ENCODE measurements around the gene PAGE2.
A peak's percentile ranks its signal among the peaks of the same experiment; 100 is the strongest.
"Not testable (repeated sequence)": the region's sequence is repeated elsewhere in the genome, so short reads cannot be mapped to it uniquely, and the experiment has no call there.

PAGE2 gene, protein sequence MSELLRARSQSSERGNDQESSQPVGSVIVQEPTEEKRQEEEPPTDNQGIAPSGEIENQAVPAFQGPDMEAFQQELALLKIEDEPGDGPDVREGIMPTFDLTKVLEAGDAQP

DNA sequence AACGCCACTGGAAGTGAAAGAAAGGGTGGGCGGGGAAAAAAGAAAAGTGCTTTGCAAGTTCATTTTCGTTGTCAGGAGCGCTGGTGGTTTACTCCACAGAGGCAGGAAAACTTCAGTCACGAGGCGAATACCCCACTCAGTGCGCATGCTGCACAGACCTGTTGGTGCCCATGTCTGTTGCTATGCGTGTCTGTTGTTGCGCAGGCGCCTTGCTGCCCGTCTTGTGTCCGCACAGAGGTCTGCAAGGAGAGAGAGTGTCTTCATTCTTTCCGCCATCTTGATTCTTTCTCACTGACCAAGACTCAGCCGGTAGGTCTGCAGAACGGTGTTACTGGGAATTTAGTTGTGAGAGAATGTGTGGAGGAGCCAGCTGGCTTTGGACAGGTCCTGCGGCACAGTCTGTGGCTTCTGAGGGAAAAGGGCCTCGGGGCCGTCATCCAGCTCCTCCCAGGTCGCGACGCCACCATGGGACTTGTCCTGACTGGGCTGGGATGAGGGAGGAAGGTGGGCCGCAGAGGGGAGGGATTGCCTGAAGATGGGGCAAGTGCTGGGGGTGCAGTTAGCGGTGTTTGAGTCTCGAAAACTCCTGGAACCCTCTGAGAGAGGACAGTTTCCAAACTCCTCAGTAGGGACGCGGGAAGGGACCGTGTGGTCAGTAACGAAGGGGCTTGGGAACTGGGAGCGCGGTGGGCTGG is at the start of gene PAGE2:
Gene PAGE2, plus strand, starts transcription at position 224 of the 695 bp plus-strand sequence. CDS start 1,003 bp downstream, outside the sequence.
- ATAC-seq (ENCODE audit: low read depth): no peak
- no peaks in the 10 kb centered on the region for H3K9me3 ChIP-seq (ENCODE audit: severe bottlenecking)
- H3K27me3 ChIP-seq (ENCODE audit: insufficient read depth, poor library complexity, severe bottlenecking): no peaks in the 10 kb centered on the region
- H3K4me3 ChIP-seq (ENCODE audit: severe bottlenecking): no peak within 1 kb of the TSS
- no peaks in the 10 kb centered on the region for H3K36me3 ChIP-seq (ENCODE audit: low read depth)
- TF ChIP-seq, protein P1, sequence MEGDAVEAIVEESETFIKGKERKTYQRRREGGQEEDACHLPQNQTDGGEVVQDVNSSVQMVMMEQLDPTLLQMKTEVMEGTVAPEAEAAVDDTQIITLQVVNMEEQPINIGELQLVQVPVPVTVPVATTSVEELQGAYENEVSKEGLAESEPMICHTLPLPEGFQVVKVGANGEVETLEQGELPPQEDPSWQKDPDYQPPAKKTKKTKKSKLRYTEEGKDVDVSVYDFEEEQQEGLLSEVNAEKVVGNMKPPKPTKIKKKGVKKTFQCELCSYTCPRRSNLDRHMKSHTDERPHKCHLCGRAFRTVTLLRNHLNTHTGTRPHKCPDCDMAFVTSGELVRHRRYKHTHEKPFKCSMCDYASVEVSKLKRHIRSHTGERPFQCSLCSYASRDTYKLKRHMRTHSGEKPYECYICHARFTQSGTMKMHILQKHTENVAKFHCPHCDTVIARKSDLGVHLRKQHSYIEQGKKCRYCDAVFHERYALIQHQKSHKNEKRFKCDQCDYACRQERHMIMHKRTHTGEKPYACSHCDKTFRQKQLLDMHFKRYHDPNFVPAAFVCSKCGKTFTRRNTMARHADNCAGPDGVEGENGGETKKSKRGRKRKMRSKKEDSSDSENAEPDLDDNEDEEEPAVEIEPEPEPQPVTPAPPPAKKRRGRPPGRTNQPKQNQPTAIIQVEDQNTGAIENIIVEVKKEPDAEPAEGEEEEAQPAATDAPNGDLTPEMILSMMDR (IDR thresholded peaks at IDR 0.05; ENCODE audit: poor library complexity, severe bottlenecking): no peak
- no peak within 1 kb of the TSS for H3K27ac ChIP-seq (ENCODE audit: poor library complexity, severe bottlenecking)
- H3K4me1 ChIP-seq (ENCODE audit: insufficient read depth, poor library complexity, severe bottlenecking): no peaks in the 10 kb centered on the region
- no peak for DNase-seq (ENCODE audit: low spot score)

DNA sequence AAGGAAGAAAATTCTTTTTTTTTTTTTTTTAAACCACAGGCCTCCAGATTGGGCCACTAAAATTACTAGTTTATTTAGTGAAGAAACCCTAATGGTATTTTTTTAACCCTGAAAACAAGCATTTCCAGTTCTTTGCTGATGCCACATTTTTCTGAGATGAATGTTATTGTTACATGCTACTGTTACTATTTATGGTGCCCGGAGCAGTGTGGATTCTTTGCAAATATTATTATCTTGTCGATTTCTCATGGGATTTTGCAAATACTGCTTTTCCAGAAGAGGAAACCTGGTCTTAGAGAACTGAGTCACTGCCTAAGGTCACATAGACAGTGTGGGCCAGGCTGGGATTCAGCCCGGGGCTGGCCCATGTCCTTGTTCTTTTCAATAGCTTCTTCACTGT is 49.3 kb upstream of the PAGE2 start:
- no peak overlapping the region for H3K27ac ChIP-seq (ENCODE audit: poor library complexity, severe bottlenecking)
- ATAC-seq (ENCODE audit: low read depth) (peak; percentile 61), DNase-seq (ENCODE audit: low spot score) (no peak)
- H3K4me1 ChIP-seq (ENCODE audit: insufficient read depth, poor library complexity, severe bottlenecking): no peaks in the 10 kb centered on the region
- H3K4me3 ChIP-seq (ENCODE audit: severe bottlenecking): no peak overlapping the region
- H3K27me3 ChIP-seq (ENCODE audit: insufficient read depth, poor library complexity, severe bottlenecking): no peaks in the 10 kb centered on the region
- no peaks in the 10 kb centered on the region for H3K9me3 ChIP-seq (ENCODE audit: severe bottlenecking)
- no peaks in the 10 kb centered on the region for H3K36me3 ChIP-seq (ENCODE audit: low read depth)
- TF ChIP-seq, protein P1 (IDR thresholded peaks at IDR 0.05; ENCODE audit: poor library complexity, severe bottlenecking): no peak

DNA sequence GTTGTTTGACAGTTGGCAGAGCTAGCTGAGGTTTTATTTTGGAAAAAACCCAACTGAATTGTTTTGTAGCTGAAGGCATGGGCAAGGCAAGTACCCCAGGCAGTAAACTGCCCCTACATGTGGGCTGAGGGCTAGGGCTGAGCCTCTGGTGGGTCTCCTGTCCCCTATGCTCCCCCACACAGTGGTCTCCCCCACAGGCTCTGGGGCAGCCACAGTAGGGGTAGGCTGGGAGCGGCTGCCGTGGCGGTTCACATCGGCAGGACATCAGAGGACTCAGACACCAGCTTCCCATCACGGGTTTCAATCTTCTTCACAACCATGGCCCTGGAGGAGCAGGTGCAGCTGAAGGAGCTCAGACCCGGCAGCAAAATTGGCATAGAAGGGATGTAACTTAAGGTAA is 47.3 kb upstream of the PAGE2 start:
- no peak overlapping the region for H3K4me3 ChIP-seq (ENCODE audit: severe bottlenecking)
- TF ChIP-seq, protein P1 (IDR thresholded peaks at IDR 0.05; ENCODE audit: poor library complexity, severe bottlenecking): no peak
- no peaks in the 10 kb centered on the region for H3K36me3 ChIP-seq (ENCODE audit: low read depth)
- ATAC-seq (ENCODE audit: low read depth): no peak
- H3K9me3 ChIP-seq (ENCODE audit: severe bottlenecking): no peaks in the 10 kb centered on the region
- no peaks in the 10 kb centered on the region for H3K27me3 ChIP-seq (ENCODE audit: insufficient read depth, poor library complexity, severe bottlenecking)
- H3K4me1 ChIP-seq (ENCODE audit: insufficient read depth, poor library complexity, severe bottlenecking): no peaks in the 10 kb centered on the region
- no peak for DNase-seq (ENCODE audit: low spot score)
- no peak overlapping the region for H3K27ac ChIP-seq (ENCODE audit: poor library complexity, severe bottlenecking)

DNA sequence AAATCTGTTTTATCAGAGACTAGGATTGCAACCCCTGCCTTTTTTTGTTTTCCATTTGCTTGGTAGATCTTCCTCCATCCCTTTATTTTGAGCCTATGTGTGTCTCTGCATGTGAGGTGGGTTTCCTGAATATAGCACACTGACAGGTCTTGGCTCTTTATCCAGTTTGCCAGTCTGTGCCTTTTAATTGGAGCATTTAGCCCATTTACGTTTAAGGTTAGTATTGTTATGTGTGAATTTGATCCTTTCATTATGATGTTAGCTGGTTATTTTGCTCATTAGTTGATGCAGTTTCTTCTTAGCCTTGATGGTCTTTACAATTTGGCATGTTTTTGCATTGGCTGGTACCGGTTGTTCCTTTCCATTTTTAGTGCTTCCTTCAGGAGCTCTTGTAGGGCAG is 38.2 kb upstream of the PAGE2 start:
- not testable (repeated sequence) for H3K4me3 ChIP-seq (ENCODE audit: severe bottlenecking); H3K27me3 ChIP-seq (ENCODE audit: insufficient read depth, poor library complexity, severe bottlenecking); H3K4me1 ChIP-seq (ENCODE audit: insufficient read depth, poor library complexity, severe bottlenecking); H3K9me3 ChIP-seq (ENCODE audit: severe bottlenecking); ATAC-seq (ENCODE audit: low read depth); DNase-seq (ENCODE audit: low spot score); H3K36me3 ChIP-seq (ENCODE audit: low read depth); H3K27ac ChIP-seq (ENCODE audit: poor library complexity, severe bottlenecking)

DNA sequence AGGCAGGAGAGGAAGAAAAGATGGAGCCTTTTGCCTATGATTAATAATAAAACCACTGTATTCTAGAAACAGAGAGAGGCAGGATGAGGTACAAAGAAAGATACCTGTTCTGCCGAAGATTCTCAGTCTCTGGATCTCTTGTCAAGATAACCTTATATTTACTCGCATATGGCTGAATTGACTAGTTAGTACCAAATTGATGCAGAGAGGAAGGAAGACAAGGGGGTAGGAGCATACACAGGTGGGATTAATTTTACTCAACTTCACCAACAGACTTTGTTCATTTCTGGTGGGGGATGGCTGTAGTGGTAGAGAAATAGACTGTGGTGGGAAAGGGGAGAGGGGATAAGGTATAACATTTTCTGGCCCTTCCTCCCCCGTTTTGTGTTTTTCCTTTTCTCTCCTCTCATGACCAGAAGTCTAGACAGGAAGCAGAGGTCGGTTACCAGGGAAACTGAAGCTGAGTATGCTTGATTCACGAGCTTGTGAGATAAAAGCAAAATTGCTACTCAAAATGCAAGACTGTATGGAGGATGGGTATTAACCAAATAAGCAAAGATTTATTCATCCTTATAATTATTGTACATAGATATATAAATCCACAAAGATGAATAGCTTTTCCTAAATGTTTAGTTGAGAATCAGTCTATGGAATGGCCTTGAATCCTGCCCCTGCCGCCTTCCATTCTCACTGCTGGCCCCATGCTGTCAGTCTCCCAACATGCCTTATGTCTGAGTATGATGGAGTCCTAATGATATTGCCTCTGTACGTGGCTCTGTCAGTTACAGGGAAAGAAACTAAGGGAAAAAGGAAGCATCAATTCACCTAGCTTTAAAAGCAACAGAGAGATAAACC is 31.8 kb upstream of the PAGE2 start:
- H3K27ac ChIP-seq (ENCODE audit: poor library complexity, severe bottlenecking): no peak overlapping the region
- ATAC-seq (ENCODE audit: low read depth): no peak
- no peaks in the 10 kb centered on the region for H3K36me3 ChIP-seq (ENCODE audit: low read depth)
- DNase-seq (ENCODE audit: low spot score): no peak
- no peaks in the 10 kb centered on the region for H3K27me3 ChIP-seq (ENCODE audit: insufficient read depth, poor library complexity, severe bottlenecking)
- no peak overlapping the region for H3K4me3 ChIP-seq (ENCODE audit: severe bottlenecking)
- TF ChIP-seq, protein P1 (IDR thresholded peaks at IDR 0.05; ENCODE audit: poor library complexity, severe bottlenecking): no peak
- no peaks in the 10 kb centered on the region for H3K4me1 ChIP-seq (ENCODE audit: insufficient read depth, poor library complexity, severe bottlenecking)
- no peaks in the 10 kb centered on the region for H3K9me3 ChIP-seq (ENCODE audit: severe bottlenecking)
